Gastrocnemius medialis (tissue), 4 donors: ENCODE data around the gene PBX1. TPM values are rescaled to one million over a fixed set of nuclear protein-coding genes. Genes with fewer than 3 reads are reported as not detected.

Experiments used
- ATAC-seq, 2 donors: fragments of 150-250 bp; one replicate each; pipeline ENCODE4 v1.9.1; 2016
- DNase-seq, 2 donors: peaks; one replicate each; pipeline ENCODE4 v3.0.0-alpha.2; 2019
- H3K27ac ChIP-seq, 4 donors: fragments of 200-600 bp; sonication (generic); 1 replicate in 1 of 4; 2 replicates in 3 of 4; pipeline ENCODE4 v1.5.1; 2016 to 2018; ENCODE audit warnings: mild to moderate bottlenecking in 2 of 4, moderate library complexity in 1 of 4
- H3K27me3 ChIP-seq, 3 donors: fragments of 200-600 bp; sonication (generic) in 2 of 3; 1 replicate in 1 of 3; 2 replicates in 2 of 3; pipeline versions ENCODE4 v1.5.1 to v1.6.0; 2016 to 2019; ENCODE audit warnings: mild to moderate bottlenecking in 1 of 3, moderate library complexity in 1 of 3
- H3K36me3 ChIP-seq, 2 donors: fragments of 200-600 bp; sonication (generic) in 1 of 2; one replicate each; pipeline ENCODE4 v1.5.1; 2017 to 2018
- H3K4me1 ChIP-seq, 2 donors: fragments of 200-600 bp; sonication (generic) in 1 of 2; one replicate each; pipeline ENCODE4 v1.5.1; 2016 to 2017; ENCODE audit warnings: mild to moderate bottlenecking in 2 of 2
- H3K4me3 ChIP-seq, 4 donors: fragments of 200-600 bp; sonication (generic) in 3 of 4; 1 replicate in 1 of 4; 2 replicates in 3 of 4; pipeline ENCODE4 v1.5.1; 2016 to 2019; ENCODE audit warnings: mild to moderate bottlenecking in 2 of 4
- H3K9me3 ChIP-seq, 3 donors: fragments of 200-600 bp; sonication (generic) in 2 of 3; 1 replicate in 1 of 3; 2 replicates in 2 of 3; pipeline ENCODE4 v1.5.1; 2016 to 2019
- CTCF ChIP-seq, 5 experiments: fragments of 450-650 bp in 3 of 5; fragments of 200-600 bp in 2 of 5; sonication (generic) in 2 of 5; IDR thresholded peaks in 4 of 5; conservative IDR thresholded peaks in 1 of 5; 1 replicate in 4 of 5; 2 replicates in 1 of 5; pipeline ENCODE4 v1.5.1; 2016 to 2019; ENCODE audit warnings: antibody characterized with exemption in 5 of 5, mild to moderate bottlenecking in 3 of 5, moderate library complexity in 3 of 5
- POLR2A ChIP-seq, 2 donors: fragments of 450-650 bp; IDR thresholded peaks; one replicate each; pipeline ENCODE4 v1.6.1; 2017; ENCODE audit warnings: antibody characterized with exemption in 2 of 2, mild to moderate bottlenecking in 2 of 2, moderate library complexity in 2 of 2
- in situ Hi-C, 4 donors: fragments of 200-750 bp; cut with MboI; loops; one replicate each; pipeline versions ENCODE4 v1.15.0 to v1.8.0; 2017; ENCODE audit warnings: low sequenced_read_pairs in 4 of 4
- intact Hi-C: fragments of 100-400 bp; cut with DNase I; formaldehyde crosslinking; loops from one replicate; pipeline ENCODE4 v1.15.1; 2023; ENCODE audit warnings: low total_unique reads
- total RNA-seq, 4 donors: library from RNA; depleted of rRNA; stranded (reverse); fragments of >200 nt; gene quantifications; one replicate each; pipeline versions ENCODE4 v1.1.0 to v1.2.3, GENCODE V29; 2016

PBX1 gene
- total RNA-seq, 4 donors from 2014 or later = 21.7 to 36.5 (median 29.0) TPM

- intact Hi-C loops = loop anchor here (10.0 kb wide), 1 partner anchor 469 kb away; no protein-coding TSS in a partner anchor
- Histone ChIP-seq H3K4me1 (peaks cover 53 to 78% of the 10 kb centered on the region in 2 donors), H3K36me3 (no peaks in the 10 kb centered on the region), H3K27me3 (no peaks in the 10 kb centered on the region), H3K9me3 (no peaks in the 10 kb centered on the region), H3K27ac (no peak overlapping the region), H3K4me3 (no peak overlapping the region)
- TF ChIP-seq POLR2A (IDR thresholded peaks at IDR 0.05) = no peak
- no peak for TF ChIP-seq CTCF (IDR thresholded peaks at IDR 0.05 in 4 of 5, conservative IDR thresholded peaks at IDR 0.05 in 1 of 5)
- ATAC-seq (no peak), DNase-seq (no peak)
- in situ Hi-C loops = loop anchor here in 1 of 4 donors (10.0 kb wide), 1 partner anchor 59 kb away; no protein-coding TSS in a partner anchor
Measured at GRCh38 chr1:164605254-164606091, 46.5 kb downstream of the PBX1 start.

DNA sequence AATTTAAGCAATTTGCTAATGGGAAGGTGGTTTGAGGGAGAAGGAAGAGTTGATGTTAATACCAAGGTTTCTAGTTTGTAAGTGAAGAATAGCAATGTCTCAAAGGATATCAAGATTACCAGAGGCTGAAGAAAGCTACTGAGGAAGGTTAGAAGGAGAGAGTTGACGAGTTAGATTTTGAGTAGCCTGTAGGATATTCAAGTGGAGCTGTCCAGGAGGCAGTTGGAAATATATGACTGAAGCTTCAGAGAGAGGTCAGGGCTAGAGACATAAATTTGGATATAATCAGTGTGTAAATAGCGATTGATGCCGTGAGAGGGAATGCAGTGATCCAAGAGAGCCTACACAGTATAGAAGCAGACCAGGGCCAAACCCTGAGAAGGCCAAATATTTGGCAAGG lies 48.4 kb downstream of the PBX1 start:
- intact Hi-C loops = loop anchor here (10.0 kb wide), 1 partner anchor 467 kb away; no protein-coding TSS in a partner anchor
- in situ Hi-C loops = loop anchor here in 1 of 4 donors (10.0 kb wide), 1 partner anchor 57 kb away; no protein-coding TSS in a partner anchor
- no peak for DNase-seq
- no peak overlapping the region for H3K4me3 ChIP-seq
- no peak for ATAC-seq
- peaks cover 63 to 88% of the 10 kb centered on the region in 2 donors for H3K4me1 ChIP-seq
- H3K27me3 ChIP-seq = no peaks in the 10 kb centered on the region
- TF ChIP-seq CTCF (IDR thresholded peaks at IDR 0.05 in 4 of 5, conservative IDR thresholded peaks at IDR 0.05 in 1 of 5) (no peak), POLR2A (IDR thresholded peaks at IDR 0.05) (no peak)
- H3K27ac ChIP-seq = peak overlapping the region in 1 of 4 donors; percentile 82
- H3K9me3 ChIP-seq = no peaks in the 10 kb centered on the region
- no peaks in the 10 kb centered on the region for H3K36me3 ChIP-seq

GRCh38 chr1:164608651-164609057 lies 49.7 kb downstream of the PBX1 start:
- peak overlapping the region; percentile 78 to 85 (median 82) for H3K27ac ChIP-seq
- intact Hi-C loops = loop anchor here (10.0 kb wide), 1 partner anchor 466 kb away; no protein-coding TSS in a partner anchor

DNA sequence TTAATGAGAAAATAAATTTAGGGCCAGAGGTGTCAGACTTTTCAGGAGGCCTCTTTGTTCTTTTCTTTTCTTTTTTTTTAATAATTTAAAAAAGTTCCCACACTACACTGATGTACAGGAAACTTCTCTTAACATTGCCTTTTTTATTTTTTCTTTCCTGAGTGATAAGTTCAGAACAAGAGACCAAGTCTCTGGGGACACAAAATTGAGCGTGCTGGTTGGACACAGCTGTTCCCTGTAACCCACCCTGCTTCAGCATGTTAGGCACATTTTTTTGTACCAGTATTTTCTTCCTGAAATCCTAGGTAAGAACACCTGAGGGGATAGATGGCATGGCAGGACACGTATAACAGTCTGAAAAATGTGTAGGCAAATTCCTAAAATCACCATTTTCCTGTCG lies 50.1 kb downstream of the PBX1 start:
- intact Hi-C loops = loop anchor here (10.0 kb wide), 1 partner anchor 466 kb away; no protein-coding TSS in a partner anchor
- peak overlapping the region; percentile 78 to 85 (median 82) for H3K27ac ChIP-seq
- no peaks in the 10 kb centered on the region for H3K27me3 ChIP-seq
- DNase-seq (no peak), ATAC-seq (no peak)
- in situ Hi-C loops = loop anchor here in 1 of 4 donors (10.0 kb wide), 1 partner anchor 56 kb away; no protein-coding TSS in a partner anchor
- no peaks in the 10 kb centered on the region for H3K36me3 ChIP-seq
- TF ChIP-seq CTCF (IDR thresholded peaks at IDR 0.05 in 4 of 5, conservative IDR thresholded peaks at IDR 0.05 in 1 of 5) (no peak), POLR2A (IDR thresholded peaks at IDR 0.05) (no peak)
- peaks cover 65 to 90% of the 10 kb centered on the region in 2 donors for H3K4me1 ChIP-seq
- H3K9me3 ChIP-seq = no peaks in the 10 kb centered on the region
- H3K4me3 ChIP-seq = no peak overlapping the region

More at GRCh38 chr1:164608651-164609057, 49.7 kb downstream of the PBX1 start:
- H3K36me3 ChIP-seq = no peaks in the 10 kb centered on the region
- no peaks in the 10 kb centered on the region for H3K27me3 ChIP-seq
- H3K4me3 ChIP-seq = no peak overlapping the region
- no peak for DNase-seq
- H3K9me3 ChIP-seq = no peaks in the 10 kb centered on the region
- TF ChIP-seq POLR2A (IDR thresholded peaks at IDR 0.05) = no peak
- no peak for TF ChIP-seq CTCF (IDR thresholded peaks at IDR 0.05 in 4 of 5, conservative IDR thresholded peaks at IDR 0.05 in 1 of 5)
- peaks cover 63 to 88% of the 10 kb centered on the region in 2 donors for H3K4me1 ChIP-seq
- in situ Hi-C loops = loop anchor here in 1 of 4 donors (10.0 kb wide), 1 partner anchor 56 kb away; no protein-coding TSS in a partner anchor
- ATAC-seq = no peak
